ENCODE results near the gene AGAP1.

The AGAP1 gene

DNA sequence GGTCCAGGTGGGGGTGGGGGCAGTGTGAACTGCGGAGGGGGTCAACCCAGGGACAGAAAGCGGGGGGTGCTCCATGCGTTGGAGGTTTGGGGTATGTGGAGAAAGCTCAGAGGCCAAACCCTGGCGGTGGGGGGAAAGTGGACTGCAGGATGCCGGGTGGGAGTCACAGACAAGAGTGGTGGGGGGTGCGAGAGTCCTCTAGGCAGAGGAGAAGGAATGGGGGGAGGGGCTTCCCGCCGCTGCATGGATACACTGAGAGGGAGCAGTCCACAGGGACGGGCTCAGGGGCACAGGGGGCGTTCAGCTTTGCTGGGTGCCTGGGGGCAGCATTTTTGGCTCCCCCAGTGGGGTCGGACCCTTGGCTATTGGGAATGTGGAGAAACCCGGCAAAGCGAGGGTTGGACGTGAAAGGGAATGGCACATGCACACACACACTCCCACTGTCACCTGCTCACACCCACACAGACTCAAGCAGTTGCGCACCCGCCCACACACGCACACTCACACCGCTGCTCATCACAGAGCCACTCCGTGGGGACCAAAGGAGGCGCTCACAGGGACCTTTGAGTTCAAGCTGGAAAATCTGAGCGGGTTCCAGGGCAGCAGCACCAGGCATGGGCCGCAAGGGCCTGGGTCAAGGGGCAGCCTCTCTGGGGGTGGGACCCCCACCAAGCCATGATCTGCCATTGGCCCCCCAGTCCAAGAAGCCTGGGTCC, 666.7 kb downstream of the AGAP1 start:
- TF ChIP-seq, protein P1, sequence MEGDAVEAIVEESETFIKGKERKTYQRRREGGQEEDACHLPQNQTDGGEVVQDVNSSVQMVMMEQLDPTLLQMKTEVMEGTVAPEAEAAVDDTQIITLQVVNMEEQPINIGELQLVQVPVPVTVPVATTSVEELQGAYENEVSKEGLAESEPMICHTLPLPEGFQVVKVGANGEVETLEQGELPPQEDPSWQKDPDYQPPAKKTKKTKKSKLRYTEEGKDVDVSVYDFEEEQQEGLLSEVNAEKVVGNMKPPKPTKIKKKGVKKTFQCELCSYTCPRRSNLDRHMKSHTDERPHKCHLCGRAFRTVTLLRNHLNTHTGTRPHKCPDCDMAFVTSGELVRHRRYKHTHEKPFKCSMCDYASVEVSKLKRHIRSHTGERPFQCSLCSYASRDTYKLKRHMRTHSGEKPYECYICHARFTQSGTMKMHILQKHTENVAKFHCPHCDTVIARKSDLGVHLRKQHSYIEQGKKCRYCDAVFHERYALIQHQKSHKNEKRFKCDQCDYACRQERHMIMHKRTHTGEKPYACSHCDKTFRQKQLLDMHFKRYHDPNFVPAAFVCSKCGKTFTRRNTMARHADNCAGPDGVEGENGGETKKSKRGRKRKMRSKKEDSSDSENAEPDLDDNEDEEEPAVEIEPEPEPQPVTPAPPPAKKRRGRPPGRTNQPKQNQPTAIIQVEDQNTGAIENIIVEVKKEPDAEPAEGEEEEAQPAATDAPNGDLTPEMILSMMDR (IDR thresholded peaks at IDR 0.05; ENCODE audit: low read depth, low read length, missing control alignments) = no peak
- Histone ChIP-seq H3K27ac (no peak overlapping the region), H3K36me3 (replicated peaks) (no peaks in the 10 kb centered on the region), H3K4me3 (ENCODE audit: low read depth, low read length) (no peak overlapping the region), H3K27me3 (replicated peaks) (peaks cover 12% of the 10 kb centered on the region)
- in situ Hi-C loops (cut with HindIII; ENCODE audit: low pct_ligation_motif_present, low sequenced_read_pairs) = no loop called here
- no peak for DNase-seq

DNA sequence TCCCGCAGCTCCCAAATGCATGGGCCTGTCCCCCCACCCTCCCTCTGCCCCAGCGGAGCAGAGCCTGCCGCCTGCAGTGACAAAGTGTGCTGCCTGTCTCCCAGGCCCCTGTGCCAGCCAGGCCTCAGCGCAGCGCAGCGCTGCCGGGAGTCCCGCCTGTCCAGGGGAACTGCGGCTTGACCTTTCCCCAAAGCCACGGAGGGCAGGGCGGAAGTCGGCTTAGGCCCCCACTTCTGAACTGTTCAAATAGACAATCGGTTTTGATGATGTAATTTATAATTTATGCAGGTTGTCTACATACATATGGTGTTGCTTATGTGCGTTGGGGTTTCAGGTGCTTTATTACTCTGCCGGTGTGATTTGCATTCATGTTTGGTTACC, 667.2 kb downstream of the AGAP1 start:
- Histone ChIP-seq H3K4me3 (ENCODE audit: low read depth, low read length) (no peak overlapping the region), H3K36me3 (replicated peaks) (no peaks in the 10 kb centered on the region), H3K27me3 (replicated peaks) (peaks cover 12% of the 10 kb centered on the region), H3K27ac (no peak overlapping the region)
- in situ Hi-C loops (cut with HindIII; ENCODE audit: low pct_ligation_motif_present, low sequenced_read_pairs) = no loop called here
- TF ChIP-seq, protein P1 (IDR thresholded peaks at IDR 0.05; ENCODE audit: low read depth, low read length, missing control alignments) = no peak
- no peak for DNase-seq

DNA sequence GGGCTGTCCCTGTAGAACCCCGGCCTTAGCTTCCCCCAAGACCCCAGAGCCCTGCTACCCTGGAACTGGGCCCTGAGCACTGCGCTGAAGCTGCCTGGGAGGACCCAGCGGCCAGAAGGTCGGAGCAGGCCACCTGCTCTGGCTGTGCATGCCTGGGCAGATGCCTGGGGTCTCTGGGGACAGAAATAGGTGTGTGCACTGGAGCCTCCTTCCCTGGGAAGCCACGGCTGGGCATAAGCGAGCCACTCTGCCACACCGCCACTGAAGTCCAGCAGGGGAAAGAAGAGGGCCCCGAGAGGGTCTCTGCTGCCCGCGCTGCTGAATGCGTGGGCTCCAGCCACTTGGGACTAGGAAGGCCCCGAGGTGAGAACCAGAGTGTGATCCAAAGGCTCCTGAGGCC, 667.7 kb downstream of the AGAP1 start:
- no peaks in the 10 kb centered on the region for H3K36me3 ChIP-seq (replicated peaks)
- no peak for DNase-seq
- no peak overlapping the region for H3K27ac ChIP-seq
- no peak overlapping the region for H3K4me3 ChIP-seq (ENCODE audit: low read depth, low read length)
- peaks cover 12% of the 10 kb centered on the region for H3K27me3 ChIP-seq (replicated peaks)
- in situ Hi-C loops (cut with HindIII; ENCODE audit: low pct_ligation_motif_present, low sequenced_read_pairs) = no loop called here
- TF ChIP-seq, protein P1 (IDR thresholded peaks at IDR 0.05; ENCODE audit: low read depth, low read length, missing control alignments) = no peak

DNA sequence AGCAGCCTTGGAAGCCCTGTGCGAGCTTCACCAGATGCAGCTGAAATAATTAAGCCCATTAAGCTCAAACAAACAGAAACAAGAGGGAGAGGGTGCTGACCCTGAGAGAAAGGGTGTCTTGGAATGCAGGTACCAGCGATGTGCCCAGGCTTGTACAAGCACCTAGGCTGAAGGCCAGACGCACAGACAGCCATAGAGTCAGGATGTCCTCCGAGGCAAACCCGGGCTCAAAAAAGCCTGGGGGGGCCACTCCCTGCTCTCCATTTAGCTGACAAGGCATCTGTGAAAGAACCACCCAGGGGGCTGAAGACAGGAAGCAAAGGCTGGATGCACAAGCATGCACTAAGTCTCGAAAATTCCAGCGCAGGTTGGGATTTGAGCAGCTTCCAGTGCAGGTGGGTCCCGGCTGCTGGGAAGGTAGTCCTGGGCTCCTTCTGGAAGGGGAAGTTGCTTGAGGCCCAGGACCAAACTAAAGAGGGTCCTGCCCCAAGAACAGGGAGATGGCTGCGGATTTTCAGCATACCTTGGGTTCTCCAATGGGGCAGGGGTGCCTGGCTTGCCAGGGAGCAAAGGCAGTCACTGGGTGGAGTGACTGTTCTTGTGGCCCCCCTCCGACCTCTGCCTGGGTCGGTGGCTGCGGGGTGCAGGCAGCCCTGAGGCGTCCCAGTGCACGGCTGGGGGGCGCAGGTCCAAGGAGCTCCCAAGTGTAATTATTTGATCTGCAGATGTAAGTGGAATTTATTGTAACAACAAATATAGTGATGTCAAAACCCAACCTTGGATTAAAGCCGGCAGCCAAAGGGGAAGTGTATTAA, 668.4 kb downstream of the AGAP1 start:
- TF ChIP-seq, protein P1 (IDR thresholded peaks at IDR 0.05; ENCODE audit: low read depth, low read length, missing control alignments) = no peak
- Histone ChIP-seq H3K27me3 (replicated peaks) (peaks cover 14% of the 10 kb centered on the region), H3K4me3 (ENCODE audit: low read depth, low read length) (no peak overlapping the region), H3K36me3 (replicated peaks) (no peaks in the 10 kb centered on the region), H3K27ac (no peak overlapping the region)
- in situ Hi-C loops (cut with HindIII; ENCODE audit: low pct_ligation_motif_present, low sequenced_read_pairs) = no loop called here
- DNase-seq = no peak

DNA sequence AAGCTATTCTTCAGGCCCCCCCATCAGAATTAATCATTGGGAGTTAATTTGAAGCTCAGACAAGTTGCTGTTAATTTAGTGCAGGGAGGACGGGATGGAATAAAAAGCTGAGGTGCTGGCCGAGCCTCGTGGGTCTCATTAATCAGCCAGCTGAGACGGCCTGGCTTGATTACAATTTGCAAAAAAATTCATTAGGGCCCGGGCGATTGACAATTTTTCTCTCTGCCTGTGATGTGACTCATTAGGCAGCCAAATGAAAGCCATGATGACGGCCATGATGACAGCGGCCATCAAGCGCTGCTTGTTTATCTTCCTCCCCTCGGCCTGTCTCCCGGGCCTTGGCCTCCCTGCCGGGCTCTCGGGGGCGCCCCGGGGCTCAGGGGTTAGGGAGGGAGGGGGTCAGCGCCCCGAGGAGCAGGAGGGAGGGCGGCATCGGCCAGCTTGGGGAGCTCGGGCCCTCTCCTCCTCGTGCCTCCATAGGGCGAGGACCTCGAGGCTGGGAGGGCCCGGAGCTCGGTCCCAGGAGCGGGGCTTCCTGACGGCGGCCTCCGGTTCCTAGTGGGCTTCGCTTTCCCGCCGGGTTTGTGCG, 669.1 kb downstream of the AGAP1 start:
- in situ Hi-C loops (cut with HindIII; ENCODE audit: low pct_ligation_motif_present, low sequenced_read_pairs) = no loop called here
- Histone ChIP-seq H3K27me3 (replicated peaks) (peaks cover 19% of the 10 kb centered on the region), H3K4me3 (ENCODE audit: low read depth, low read length) (no peak overlapping the region), H3K36me3 (replicated peaks) (no peaks in the 10 kb centered on the region), H3K27ac (no peak overlapping the region)
- no peak for DNase-seq
- TF ChIP-seq, protein P1 (IDR thresholded peaks at IDR 0.05; ENCODE audit: low read depth, low read length, missing control alignments) = no peak

Data from brain microvascular endothelial cell (primary cell).